ENCODE results near the gene NLRP12.

DNA sequence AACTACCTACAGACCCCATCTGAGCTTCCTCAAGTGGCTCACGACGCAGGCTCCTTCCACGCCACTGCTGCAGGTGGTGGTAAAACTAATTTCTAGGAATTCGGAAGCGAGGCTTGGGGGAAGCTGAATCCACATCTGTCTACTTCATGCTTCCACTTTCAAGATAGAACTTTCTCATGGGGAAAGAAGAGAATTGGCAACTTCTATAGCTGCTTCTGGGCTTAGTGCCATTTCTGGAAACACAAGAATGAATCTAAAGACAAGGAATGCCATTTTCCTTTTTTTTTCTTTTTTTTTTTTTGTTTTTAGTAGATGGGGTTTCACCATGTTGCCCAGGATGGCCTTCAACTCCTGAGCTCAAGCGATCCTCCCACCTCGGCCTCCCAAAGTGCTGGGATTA, 2.8 kb upstream of the NLRP12 start:
- TF ChIP-seq, protein P1, sequence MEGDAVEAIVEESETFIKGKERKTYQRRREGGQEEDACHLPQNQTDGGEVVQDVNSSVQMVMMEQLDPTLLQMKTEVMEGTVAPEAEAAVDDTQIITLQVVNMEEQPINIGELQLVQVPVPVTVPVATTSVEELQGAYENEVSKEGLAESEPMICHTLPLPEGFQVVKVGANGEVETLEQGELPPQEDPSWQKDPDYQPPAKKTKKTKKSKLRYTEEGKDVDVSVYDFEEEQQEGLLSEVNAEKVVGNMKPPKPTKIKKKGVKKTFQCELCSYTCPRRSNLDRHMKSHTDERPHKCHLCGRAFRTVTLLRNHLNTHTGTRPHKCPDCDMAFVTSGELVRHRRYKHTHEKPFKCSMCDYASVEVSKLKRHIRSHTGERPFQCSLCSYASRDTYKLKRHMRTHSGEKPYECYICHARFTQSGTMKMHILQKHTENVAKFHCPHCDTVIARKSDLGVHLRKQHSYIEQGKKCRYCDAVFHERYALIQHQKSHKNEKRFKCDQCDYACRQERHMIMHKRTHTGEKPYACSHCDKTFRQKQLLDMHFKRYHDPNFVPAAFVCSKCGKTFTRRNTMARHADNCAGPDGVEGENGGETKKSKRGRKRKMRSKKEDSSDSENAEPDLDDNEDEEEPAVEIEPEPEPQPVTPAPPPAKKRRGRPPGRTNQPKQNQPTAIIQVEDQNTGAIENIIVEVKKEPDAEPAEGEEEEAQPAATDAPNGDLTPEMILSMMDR (IDR thresholded peaks at IDR 0.05): no peak
- TF ChIP-seq POLR2A (IDR thresholded peaks at IDR 0.05): no peak

All from lower leg skin (tissue), 3 donors.